Measurements from ENCODE around the gene VPREB3.

VPREB3 gene

DNA sequence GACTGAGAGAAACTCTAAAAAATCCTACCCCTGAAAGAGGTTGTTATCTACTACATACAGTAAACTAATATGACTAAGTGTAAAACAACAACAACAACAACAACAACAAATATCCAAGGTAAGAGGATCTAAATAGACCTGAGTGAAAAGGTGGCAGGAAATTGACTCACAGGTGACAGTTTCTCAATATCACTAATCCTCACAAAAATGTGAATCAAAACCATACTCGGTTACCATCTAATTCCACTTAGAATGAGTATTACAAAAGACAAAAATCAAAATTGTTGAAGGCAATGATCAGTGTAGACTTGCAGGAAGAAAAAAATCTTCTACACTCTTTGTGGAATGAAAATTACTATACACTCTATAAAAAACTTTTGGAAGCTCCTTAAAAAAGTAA, 46.0 kb downstream of the VPREB3 start:
- no peak for TF ChIP-seq CTCF (IDR thresholded peaks at IDR 0.05)

DNA sequence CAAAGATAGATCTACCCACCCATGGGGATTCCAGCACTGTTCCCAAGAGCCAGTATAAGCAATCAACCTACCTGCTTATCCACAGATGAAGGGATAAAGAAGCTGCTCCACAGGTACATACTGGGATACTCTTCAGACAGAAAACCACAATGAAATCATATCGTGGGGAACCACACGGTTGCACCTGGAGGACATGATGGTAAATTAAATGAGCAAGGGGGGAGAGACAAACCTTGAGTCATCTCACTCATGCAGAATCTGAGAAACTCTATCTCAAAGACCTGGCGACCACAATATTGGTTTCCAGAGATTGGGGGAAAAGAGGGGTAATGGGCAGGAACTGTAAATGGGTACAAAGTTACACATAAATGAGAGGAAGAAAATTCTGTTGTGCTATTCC, 48.9 kb downstream of the VPREB3 start:
- no peak for TF ChIP-seq CTCF (IDR thresholded peaks at IDR 0.05)

GRCh38 chr22:23704829-23705228, 49.4 kb downstream of the VPREB3 start:
- TF ChIP-seq CTCF (IDR thresholded peaks at IDR 0.05), result no peak

DNA sequence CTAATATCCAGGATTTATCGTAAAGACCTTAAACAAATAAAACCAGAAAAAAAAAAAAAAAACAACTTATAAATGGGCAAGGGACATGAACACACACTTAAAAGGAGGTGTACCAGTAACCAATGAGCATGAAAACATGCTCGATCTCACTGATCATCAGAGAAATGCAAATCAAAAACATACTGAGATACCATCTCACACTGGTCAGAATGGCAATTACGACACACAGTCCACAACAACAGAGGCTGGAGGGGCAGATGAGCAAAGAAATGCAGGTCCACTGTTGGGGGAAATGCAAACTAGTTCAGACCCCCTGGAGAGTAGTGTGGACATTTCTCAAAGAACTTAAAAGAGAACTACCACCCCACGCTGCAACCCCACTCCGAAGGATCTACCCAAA, 50.2 kb downstream of the VPREB3 start:
- TF ChIP-seq CTCF (IDR thresholded peaks at IDR 0.05), result no peak

Data from LNCAP (cell line).